Bronchial epithelial cell (primary cell): Measurements from ENCODE around the gene KIF15. TPM values are rescaled to one million over a fixed set of nuclear protein-coding genes. Genes with fewer than 3 reads are reported as not detected.
A peak's percentile ranks its signal among the peaks of the same experiment; 100 is the strongest.

ENCODE experiments used
- DNase-seq: peaks from one replicate; pipeline ENCODE4 v3.0.0-alpha.2; 2010; ENCODE audit warnings: low read depth
- FAIRE-seq: peaks from 2 replicates; lab custom pipeline; 2011; peaks lifted over from hg19 to GRCh38; lab: Jason Lieb, UNC
- H3K27me3 ChIP-seq: 2 replicates; pipeline ENCODE4 v1.5.1; 2011; ENCODE audit warnings: low read length; ENCODE audit not compliant: control insufficient read depth, insufficient read depth
- H3K36me3 ChIP-seq: 2 replicates; pipeline ENCODE4 v1.5.1; 2011; ENCODE audit warnings: low read length; ENCODE audit not compliant: control insufficient read depth, insufficient read depth
- H3K4me3 ChIP-seq: 2 replicates; pipeline ENCODE4 v1.5.1; 2011; ENCODE audit warnings: mild to moderate bottlenecking, low read depth, low read length, control low read depth
- CTCF ChIP-seq: IDR thresholded peaks from 2 replicates; pipeline ENCODE4 v1.5.1; 2011; ENCODE audit warnings: mild to moderate bottlenecking, moderate library complexity, low read length, control low read depth, inconsistent platforms; ENCODE audit not compliant: insufficient read depth, severe bottlenecking
- total RNA-seq: library from RNA; depleted of rRNA; stranded (reverse); fragments of >200 nt; gene quantifications from 2 replicates; pipeline ENCODE4 v1.2.1, GENCODE V29; 2014

KIF15 gene
- total RNA-seq, 1 donor from 2014 or later, result 0.53 TPM

GRCh38 chr3:44877333-44877732, 115.7 kb downstream of the KIF15 start:
- FAIRE-seq, result no peak
- DNase-seq, result no peak
- no peak for TF ChIP-seq CTCF
- Histone ChIP-seq H3K4me3 (no peak overlapping the region), H3K36me3 (no peaks in the 10 kb centered on the region), H3K27me3 (no peaks in the 10 kb centered on the region)

GRCh38 chr3:44880284-44880683, 118.7 kb downstream of the KIF15 start:
- FAIRE-seq (no peak), DNase-seq (no peak)
- TF ChIP-seq CTCF, result no peak
- Histone ChIP-seq H3K4me3 (no peak overlapping the region), H3K36me3 (no peaks in the 10 kb centered on the region), H3K27me3 (no peaks in the 10 kb centered on the region)

- Histone ChIP-seq H3K27me3 (no peaks in the 10 kb centered on the region), H3K36me3 (no peaks in the 10 kb centered on the region), H3K4me3 (no peak overlapping the region)
- TF ChIP-seq CTCF, result no peak
- no peak for FAIRE-seq
- peak; percentile 80 for DNase-seq
Observed at GRCh38 chr3:44883213-44883955, 121.8 kb downstream of the KIF15 start.

GRCh38 chr3:44883999-44884431, 122.4 kb downstream of the KIF15 start:
- DNase-seq (peak; percentile 94), FAIRE-seq (peak; percentile 96)
- no peak for TF ChIP-seq CTCF
- no peaks in the 10 kb centered on the region for H3K36me3 ChIP-seq
- no peaks in the 10 kb centered on the region for H3K27me3 ChIP-seq
- no peak overlapping the region for H3K4me3 ChIP-seq

- FAIRE-seq, result no peak
- H3K27me3 ChIP-seq, result no peaks in the 10 kb centered on the region
- peak; percentile 96 for DNase-seq
- no peak for TF ChIP-seq CTCF
- no peak overlapping the region for H3K4me3 ChIP-seq
- no peaks in the 10 kb centered on the region for H3K36me3 ChIP-seq
Observed at GRCh38 chr3:44885618-44886017, 124.0 kb downstream of the KIF15 start.
